Measurements from ENCODE around the gene DDR1.
"Not testable (repeated sequence)": the region's sequence is repeated elsewhere in the genome, so short reads cannot be mapped to it uniquely, and the experiment has no call there.

Gene DDR1

DNA sequence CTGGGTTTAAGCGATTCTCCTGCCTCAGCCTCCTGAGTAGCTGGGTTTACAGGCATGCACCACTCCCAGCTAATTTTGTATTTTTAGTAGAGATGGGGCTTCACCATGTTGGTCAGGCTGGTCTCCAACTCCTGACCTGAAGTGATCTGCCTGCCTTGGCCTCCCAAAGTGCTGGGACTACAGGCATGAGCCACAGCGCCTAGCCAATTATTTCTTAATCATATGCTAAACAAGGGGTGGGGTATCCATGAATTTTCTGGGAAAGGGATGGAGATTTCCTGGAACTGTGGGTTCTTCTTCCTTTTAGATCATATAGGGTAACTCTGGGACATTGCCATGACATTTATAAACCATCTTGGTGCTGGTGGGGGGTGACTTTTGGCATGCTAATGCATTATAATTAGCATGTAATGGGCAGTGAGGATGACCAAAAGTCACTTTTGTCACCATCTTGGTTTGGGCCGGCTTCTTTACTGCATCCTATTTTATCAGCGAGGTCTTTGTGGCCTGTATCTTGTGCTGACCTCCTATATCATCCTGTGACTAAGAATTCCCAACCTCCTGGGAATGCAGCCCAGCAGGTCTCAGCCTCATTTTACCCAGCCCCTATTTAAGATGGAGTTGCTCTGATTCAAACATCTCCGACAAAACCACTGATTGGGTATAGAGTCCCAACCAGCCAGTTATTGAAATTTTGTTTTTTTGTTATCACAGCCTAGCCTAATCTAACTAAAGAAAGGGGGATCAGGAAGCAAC is 29.9 kb upstream of the DDR1 start:
- FAIRE-seq = no peak

DNA sequence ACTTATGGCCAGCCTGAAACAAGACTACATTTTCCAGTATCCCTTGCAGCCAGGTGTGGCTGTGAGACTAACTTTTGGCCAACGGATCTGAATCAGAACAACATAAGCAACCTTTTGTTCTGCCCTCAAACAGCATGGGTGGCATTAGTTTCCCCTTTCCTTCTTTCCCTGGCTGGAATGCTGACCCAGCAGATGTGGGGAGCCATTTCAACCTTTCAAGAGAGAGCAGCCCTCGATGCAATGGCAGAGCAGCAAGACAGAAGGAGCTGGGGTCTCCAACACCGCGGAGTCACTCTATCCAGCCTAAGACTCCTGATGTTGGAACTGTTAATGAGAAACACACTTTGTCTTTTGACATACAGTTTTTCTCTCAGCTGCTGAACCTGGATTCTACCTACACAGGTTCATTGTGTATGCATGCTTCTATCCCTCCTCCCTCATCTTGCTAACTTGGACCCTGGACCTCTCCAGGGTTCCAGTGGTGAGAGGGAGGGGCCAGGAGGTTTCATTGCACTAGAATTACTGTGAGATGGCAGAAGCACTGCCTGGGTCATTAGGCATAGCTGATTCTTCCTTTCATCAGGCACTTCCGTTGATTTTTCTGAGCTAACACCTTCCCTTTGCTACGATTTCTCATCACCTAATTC is 28.8 kb upstream of the DDR1 start:
- FAIRE-seq = no peak

GRCh38 chr6:30857112-30857511 is 27.2 kb upstream of the DDR1 start:
- FAIRE-seq = no peak

DNA sequence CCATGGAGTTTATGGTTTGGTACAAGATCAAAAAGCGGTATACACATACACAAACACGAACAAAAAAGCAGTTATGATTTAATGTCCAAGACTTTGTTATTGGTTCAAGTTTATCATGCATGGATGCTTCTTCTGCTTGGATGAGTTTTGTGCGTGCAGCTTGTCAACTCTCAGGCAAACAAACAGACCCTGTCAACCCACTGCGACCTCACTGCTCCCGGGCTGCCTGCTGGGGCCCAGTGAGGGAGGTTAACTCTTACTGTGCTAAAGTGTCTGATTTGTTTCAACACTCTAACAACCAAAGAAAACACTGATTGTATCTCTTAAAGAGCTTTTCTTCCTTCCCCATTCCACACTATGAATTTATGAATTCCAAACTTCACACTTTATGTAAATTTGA is 26.8 kb upstream of the DDR1 start:
- FAIRE-seq = no peak

GRCh38 chr6:30859726-30860125 is 24.6 kb upstream of the DDR1 start:
- not testable (repeated sequence) for FAIRE-seq

- no peak for FAIRE-seq
These were observed 22.9 kb upstream of the DDR1 start for GRCh38 chr6:30861257-30862048.

DNA sequence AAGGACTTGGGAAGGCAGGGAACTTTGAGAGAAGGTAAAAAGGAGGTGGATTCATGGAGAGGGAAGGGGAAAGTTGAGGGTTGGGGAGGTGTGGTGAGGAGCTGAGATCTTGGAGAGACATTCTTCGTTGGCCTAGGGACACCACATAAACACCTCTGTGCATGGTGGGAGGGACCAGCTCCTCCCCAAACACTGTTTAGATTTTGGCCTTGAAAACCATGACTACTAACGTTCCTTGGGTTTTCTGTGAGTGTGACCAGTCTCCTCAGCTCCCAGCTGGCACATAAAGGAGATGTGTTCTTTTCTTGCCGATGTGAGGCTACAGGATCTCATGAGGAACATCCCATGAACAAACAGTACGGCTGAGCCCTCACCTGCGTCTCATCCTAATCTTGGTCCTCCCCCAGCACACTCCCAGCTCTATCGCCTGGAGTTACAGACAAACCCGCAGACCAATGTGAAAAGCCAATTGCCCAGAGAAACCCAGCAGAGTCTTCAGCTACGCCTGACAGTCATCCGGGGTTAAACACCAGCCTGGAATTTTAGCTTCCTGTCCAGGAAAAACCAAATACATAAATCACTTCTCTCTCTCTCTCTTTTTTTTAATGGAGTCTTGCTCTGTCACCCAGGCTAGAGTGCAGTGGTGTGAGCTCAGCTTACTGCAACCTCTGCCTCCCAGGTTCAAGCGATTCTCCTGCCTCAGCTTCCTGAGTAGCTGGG is 22.0 kb upstream of the DDR1 start:
- no peak for FAIRE-seq

GRCh38 chr6:30864325-30864724 is 20.0 kb upstream of the DDR1 start:
- no peak for FAIRE-seq

DNA sequence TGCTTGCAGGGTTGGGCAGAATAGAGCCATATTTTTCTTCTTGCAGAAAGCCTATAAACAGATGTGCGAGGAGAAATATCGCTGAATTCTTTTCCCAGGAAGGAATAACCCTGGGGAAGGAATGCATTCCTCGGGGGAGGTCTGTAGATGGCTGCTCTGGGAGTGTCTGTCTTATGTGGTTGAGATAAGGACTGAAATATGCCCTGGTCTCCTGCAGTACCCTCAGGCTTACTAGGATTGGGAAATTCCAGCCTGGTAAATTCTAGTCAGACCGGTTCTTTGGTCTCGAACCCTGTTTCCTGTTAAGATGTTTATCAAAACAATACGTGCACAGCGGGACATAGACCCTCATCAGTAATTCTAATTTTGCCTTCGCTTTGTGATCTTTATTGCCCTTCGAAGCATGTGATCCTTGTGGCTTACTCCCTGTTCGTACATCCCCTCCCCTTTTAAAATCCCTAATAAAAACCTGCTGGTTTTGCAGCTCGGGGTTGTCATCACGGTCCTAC is 15.0 kb upstream of the DDR1 start:
- FAIRE-seq = not testable (repeated sequence)

- no peak for FAIRE-seq
These were observed 13.8 kb upstream of the DDR1 start for GRCh38 chr6:30870546-30870945.

DNA sequence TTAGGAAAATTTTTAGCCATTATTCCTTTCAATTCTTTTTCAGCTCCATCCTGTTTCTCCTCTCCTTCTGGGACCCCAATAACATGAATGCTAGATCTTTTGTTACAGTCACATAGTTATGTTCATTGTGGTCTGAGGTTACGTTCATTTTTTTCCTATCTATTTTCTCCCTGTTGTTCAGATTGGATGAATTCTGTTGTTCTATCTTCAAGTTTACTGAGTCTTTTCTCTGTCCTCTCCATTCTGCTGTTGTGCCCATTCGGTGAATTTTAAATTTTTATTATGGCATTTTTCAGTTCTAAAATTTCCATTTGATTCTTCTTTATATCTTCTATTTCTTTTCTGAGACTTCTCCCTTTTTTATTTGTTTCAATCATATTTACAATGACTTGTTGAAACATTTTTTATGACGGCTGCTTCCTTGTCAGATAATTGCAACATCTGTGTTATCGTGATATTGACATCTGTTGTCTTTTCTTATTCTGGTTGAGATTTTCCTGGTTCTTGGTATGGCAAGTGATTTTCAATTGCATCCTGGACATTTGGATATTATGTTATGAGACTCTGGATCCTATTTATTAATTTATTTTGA is 12.6 kb upstream of the DDR1 start:
- no peak for FAIRE-seq

DNA sequence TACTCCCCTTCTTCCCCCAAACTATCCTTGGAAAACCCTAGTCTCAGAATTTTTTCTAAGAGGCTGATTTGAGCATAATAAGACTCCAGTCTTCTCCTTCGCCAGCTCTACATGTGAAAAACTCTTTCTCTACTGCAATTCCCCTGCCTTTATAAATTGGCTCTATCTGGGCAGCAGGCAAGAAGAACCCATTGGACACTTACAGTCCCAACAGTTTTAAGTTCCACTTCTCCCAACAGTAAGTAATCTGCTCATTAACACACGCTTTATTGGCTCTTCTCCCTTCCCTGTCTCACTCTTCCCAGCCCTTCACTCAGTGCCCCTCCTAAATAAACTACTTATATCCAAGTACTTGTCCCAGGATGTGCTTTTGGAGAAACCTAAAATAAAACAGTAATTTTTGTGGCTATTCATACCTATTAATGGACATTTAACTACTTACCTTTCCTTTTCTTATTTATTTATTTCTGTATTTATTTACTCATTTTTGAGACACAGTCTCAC is 11.1 kb upstream of the DDR1 start:
- no peak for FAIRE-seq

DNA sequence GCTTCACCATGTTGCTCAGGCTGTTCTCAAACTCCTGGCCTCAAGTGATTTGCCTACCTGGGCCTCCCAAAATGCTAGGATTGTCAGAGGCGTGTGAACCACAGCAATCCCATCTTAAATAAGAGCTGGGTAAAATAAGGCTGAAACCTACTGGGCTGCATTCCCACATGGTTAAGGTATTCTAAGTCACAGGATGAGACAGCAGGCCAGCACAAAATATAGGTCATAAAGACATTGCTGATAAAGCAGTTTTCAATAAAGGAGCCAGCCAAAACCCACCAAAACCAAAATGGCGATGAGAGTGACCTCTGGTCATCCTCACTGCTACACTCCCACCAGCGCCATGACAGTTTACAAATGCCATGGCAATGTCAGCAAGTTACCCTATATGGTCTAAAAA is 10.5 kb upstream of the DDR1 start:
- not testable (repeated sequence) for FAIRE-seq

DNA sequence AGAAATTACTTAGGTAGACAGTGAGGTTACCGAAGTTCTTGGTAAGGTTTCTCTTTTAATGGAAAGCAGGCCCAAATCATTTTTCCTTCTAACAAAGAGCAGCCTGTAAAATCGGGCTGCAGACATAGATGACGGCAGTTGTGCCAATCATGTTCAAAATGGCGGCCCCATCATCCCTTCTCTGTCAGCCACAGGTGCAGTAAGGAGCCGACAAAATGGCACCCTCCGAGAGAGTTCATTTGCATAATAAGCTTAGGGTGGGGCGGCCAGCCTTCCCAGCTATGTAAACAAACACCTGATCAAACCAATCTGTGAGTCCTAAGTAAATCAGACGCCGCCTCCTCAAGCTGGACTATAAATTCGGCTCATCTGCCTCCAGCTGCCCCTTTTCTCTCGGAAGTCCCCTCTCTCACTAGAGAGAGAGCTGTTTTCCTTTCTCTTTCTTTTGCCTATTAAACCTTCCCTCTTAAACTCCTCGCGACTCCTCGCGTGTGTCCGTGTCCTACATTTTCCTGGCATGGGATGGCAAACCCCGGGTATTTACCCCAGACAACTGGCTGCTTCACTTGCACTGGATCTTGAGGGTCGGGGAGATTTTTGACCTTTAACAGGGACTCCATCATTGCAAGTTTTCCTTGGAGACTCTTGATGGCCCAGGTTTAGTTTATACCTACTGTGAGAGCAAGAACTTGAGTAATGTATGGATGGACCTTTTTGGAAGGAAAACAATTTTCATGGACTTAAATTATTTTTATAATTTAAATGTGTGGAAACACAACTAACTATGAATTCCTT is 8.9 kb upstream of the DDR1 start:
- FAIRE-seq = no peak

- no peak for FAIRE-seq
These were observed 8.1 kb upstream of the DDR1 start for GRCh38 chr6:30876039-30876730.

GRCh38 chr6:30877419-30878262 is 6.7 kb upstream of the DDR1 start:
- FAIRE-seq = no peak

DNA sequence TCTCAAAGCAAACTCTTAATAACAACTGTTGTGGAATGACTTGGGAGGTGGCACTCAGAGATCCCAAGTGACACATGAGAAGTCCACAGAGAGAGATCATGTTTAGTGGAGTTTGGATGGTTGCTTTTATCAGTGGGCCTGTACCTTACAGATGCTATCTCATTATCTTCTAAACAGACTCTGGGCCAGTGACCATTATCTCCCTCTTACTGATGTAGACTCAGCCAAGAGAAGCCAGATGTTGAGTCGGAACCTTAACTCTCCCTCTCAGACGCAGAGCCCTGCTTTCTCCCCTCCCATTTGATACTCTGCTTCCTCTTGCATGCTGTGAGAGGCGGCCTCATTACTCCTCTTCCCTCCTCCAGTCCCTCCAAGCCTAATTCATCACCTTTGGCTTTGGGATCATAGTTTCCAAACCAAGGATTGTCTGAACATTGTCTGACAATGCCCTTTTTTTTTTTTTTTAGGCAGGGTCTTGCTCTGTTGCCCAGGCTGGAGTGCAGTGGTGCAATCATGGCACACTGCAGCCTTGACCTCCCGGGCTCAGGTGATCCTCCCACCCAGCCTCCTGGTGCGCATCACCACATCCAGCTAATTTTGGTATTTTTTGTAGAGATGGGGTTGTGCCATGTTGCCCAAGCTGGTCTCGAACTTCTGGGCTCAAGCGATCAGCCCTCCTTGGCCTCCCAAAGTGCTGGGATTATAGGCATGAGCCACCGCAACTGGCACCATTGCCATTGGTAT is 4.5 kb upstream of the DDR1 start:
- no peak for FAIRE-seq

DNA sequence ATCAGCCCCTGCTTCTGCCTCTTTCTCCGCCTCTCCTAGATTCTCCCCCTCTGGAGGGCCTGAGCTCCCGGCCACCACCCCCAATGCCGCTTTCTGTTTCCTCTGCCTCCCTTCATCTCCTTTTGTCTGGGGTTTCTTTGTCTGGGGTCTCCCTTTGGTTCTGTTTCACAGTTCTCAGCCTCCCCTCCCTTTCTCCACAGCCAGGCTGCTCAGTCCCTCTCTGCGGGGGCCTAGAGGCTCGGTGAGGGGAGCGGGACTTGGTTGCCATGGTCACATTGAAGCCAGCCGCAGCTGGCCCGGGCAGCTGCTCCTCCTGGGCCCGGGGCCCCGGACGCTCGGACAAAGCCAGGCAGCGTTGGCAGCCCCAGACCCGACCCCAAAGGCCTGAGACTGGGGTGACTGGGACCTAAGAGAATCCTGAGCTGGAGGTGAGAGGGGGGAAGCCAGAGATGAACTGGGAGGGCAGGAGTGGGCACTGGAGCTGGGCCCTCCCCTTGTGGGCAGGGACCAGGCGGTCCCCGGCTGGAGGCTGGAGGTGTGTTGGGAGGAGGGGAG is 3.5 kb upstream of the DDR1 start:
- no peak for FAIRE-seq
